Hematopoietic multipotent progenitor cell treated with erythropoietin and hydrocortisone succinate and interleukin-3 and kit ligand, for 17 days (in vitro differentiated cells): Measurements from ENCODE around the gene LIN7B.

Source experiments
- DNase-seq: peaks from one replicate; pipeline ENCODE4 v3.0.0-alpha.2; 2015; ENCODE audit warnings: low spot score

The LIN7B gene

DNA sequence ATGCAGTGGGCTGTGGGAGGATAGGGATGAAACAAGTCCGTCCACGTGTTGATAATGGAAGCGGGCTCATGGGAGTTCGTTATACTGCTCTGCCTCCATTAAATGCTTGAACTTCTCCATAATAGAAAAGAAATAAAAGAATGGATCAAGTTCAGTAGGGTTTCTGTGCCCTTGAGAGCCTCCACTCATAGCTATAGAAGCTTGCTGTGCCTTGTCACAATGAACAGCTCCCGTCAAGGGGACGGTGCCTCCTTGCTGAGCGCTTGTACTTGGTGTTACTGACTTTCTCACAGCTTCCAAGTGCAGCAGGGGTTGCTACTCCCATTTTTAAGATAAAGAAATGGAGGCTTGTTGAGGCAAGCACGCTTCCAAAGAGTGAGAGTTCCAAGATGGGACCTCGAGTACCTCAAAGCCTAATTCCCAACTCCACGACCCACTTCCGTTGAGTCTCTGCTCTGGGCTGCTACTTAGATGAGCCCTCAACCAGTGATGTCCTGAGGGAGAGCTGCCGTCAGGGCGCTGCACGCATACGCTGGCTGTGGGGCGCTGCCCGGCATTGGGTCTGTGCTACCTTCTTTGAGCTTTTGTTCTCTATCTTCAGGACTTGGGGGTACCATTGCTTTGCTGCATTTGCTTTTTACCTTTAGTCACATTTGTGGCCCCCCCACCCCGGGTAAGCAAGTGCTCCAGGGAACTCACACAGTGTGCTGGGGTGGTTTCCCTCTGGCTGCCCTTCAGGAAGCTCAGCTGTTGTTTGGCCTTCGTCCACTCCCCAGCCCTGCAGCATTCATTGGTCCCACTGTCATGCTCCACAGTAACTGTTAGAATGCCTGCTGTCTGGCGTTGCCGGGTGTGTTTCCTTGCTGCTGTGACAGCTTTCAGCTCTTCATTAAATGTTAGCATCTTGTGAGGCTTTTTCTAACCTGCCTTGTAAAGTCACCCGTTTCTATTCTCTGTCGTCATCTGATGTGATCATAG is 19.4 kb upstream of the LIN7B start:
- DNase-seq: no peak

DNA sequence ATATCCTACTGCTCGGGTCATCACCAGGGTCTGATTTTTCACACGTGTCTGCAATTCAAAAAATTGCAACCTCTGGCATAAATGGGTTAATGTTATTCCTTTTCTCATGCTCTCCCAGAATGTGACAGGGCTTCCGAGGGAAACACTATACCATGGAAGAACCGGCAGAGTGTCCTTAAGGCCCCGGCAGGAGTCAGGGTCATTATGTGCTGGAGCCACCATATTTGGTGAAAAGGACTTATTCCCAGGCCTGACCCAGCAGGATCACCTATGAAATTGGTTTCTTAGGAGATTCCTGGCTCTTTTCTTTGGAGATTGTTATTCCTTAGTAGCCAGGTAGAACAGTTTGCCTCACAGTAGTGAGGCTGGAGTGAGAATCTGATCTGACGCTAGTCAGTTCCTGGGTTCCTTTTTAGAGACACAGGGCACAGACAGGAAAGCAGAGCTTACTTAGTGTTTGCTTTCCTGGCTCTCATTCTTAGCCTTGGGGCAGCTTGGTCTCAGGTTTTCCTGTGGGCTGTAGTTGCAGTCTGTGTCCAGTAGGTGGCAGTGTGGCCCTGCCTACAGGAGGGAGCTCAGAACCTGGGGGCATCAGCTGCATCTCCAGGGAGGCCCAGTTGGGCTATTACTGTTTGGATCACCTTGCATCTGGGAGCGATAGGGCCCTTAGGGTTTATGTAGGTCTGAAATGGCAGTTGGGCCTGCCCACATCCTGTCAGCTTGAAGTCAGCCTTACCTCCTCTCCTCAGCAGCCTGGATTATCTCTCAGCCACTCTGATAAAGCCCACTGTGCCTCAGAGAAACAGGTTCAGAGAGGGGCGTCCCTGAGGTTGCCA is 16.5 kb upstream of the LIN7B start:
- DNase-seq: peak; percentile 87

DNA sequence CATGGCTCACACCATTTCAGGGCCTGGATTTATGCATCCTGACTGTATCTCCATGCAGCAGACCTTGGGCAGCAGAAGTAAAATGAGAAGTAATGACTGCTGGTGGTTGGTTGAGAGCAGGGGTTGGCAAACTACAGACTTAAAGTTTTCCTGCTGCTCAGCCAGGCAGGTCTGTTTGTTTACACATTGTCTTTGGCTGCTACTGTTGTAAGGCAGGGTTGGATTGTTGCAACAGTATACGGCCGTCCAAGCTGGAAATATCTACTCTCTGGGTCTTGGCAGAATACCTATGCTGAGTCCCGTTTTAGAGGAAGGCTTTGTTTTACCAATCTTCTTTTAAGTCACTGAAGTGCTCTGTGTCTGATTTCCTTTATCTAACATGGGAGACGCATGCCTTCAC is 15.4 kb upstream of the LIN7B start:
- no peak for DNase-seq

DNA sequence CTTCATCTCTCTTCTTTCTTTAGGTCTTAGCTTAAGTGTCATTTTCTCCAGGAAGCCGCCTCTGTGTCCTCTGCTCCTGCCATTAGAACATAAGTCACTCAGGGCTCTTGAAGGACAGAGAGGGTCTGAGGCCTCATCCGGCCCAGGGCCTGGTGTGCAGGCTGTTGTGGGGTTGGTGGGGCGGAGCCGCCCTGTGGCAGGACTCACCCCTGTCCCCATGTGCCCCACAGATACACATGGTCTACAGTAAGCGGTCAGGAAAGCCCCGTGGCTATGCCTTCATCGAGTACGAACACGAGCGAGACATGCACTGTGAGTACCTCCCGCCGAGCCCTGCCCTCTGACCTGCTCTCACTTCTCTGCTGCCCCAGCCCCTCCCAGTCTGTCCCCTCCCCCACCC is 13.0 kb upstream of the LIN7B start:
- DNase-seq: no peak

DNA sequence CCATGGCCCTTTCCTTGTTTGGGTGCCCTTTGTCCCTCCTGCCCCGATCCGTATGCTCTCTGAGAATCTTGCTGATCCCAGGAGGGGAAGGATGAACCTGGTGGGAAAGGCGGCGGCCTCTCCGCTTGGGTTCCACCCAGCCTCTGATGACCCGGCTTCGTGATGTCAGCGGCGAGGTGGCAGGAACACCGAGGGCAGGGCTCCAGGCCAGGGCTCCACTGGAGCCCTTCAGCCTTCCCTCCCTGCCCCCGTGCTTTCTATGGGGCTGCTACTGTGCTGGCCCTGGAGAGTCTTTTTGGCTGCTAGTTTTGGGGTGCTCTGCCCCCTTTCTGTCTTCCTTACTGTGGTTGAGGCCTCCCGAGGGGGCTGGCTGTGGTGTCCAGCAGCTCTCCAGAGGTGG is 11.9 kb upstream of the LIN7B start:
- DNase-seq: no peak

DNA sequence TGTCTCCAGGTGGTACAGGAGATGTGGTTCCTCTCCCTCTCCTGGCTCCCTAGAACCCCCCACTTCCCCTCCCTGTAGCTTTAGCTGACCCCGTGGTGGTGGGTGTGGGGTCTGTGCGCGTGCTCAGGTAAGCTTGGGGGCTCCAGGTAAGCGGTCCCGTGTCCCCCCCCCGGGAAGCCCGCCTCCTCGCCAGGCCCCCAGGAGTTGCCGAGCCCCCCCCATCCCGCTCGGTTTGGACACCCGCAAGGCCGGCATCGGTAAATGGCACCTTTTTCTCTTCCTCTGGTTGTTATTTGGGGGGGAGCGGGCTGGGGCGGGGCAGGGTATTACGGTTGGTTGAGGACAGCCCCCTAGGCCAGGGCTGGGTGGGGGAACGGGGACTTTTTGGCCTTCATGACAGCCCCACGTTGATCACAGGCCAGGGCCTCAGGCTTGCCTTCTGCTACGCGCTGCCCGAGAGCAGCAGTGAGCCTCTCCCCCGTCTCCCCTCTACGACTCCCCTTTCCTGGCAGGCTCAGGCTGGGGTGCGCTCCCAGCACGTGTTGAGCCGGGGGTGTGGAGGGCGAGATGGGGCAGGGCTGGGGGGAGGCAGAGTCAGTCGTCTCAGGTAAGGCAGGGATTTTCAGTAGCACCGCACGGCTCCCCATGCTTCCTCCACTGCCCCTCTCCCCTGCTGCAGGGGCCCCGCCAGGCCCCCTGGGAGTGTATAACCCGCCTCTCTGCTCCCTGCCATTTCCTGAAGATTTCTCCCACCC is 10.7 kb upstream of the LIN7B start:
- DNase-seq: no peak

DNA sequence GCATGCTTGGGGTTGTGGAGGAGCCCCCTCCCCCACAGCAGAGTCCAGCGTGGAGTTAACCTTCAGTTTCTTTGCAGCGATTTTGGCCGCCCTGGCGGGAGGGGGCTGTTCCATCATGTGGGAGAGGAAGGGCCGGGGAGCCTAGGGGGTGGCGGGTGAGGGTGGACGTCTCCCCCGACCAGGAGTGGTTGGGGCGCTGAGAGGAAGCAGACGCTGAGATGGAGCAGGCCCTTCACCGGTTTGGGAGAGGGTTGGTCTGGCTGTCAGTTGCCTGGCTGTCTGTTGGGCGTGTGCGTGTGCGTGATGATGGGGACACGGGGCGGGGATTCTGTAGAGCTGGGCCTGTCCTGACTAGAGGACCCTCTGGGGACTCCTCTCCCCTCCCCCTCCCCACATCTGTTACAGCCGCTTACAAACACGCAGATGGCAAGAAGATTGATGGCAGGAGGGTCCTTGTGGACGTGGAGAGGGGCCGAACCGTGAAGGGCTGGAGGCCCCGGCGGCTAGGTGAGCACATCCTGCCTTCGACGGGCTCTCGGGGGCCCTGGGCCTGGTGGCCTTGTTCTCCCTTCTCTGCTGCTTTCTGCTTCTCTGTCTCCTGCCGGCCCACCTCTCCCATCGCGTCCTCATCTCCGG is 9.8 kb upstream of the LIN7B start:
- no peak for DNase-seq

DNA sequence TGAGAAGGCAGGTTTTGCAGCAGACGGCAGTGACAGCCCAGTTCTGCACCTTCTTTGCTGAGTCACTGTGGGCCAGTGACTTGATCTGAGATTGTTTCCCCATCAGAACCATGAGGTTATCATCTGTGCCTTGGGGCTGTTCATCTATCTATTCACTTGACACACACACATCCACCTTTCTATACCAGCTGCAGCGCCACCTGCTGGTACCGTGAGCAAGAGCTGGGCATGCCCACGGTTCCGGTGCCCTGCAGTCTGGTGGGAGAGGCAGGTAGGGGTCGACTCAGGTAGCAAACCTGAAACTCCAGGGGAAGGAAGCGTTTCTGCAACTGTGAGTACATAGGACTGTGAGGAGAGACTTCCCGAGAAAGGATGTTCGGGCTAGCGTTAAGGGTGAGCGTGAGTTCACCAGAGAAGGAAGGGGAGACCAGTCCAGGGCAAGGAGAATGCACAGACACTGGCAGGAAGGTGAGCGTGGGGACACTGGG is 7.5 kb upstream of the LIN7B start:
- peak; percentile 74 for DNase-seq

DNA sequence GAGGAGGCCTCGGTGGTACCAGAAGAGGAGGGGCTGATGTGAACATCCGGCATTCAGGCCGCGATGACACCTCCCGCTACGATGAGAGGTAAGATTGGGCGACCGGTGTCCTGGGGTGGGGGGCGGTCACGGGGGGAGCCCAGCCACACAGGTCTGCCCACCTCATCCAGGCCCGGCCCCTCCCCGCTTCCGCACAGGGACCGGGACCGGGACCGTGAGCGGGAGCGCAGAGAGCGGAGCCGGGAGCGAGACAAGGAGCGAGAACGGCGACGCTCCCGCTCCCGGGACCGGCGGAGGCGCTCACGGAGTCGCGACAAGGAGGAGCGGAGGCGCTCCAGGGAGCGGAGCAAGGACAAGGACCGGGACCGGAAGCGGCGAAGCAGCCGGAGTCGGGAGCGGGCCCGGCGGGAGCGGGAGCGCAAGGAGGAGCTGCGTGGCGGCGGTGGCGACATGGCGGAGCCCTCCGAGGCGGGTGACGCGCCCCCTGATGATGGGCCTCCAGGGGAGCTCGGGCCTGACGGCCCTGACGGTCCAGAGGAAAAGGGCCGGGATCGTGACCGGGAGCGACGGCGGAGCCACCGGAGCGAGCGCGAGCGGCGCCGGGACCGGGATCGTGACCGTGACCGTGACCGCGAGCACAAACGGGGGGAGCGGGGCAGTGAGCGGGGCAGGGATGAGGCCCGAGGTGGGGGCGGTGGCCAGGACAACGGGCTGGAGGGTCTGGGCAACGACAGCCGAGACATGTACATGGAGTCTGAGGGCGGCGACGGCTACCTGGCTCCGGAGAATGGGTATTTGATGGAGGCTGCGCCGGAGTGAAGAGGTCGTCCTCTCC is 6.3 kb upstream of the LIN7B start:
- no peak for DNase-seq

DNA sequence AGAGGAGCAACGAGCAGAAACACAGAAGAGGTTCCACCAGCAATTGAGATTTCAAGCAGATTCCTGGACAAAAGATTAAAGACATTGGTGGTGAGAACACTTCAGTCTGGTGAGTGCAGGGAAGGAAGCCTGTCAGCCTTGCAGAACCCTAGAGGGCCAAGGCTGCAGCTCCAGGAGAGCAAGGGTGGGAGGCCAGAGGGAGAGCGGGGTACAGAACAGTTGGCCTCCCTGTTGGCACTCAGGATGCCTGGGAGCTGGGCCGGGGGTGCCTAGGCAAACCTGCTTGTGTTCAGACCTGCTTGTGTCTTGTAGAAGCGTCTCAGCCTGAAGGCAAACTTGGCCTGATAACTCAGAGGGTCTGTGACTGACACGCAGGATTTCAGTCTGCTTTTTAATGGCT is 5.1 kb upstream of the LIN7B start:
- no peak for DNase-seq

DNA sequence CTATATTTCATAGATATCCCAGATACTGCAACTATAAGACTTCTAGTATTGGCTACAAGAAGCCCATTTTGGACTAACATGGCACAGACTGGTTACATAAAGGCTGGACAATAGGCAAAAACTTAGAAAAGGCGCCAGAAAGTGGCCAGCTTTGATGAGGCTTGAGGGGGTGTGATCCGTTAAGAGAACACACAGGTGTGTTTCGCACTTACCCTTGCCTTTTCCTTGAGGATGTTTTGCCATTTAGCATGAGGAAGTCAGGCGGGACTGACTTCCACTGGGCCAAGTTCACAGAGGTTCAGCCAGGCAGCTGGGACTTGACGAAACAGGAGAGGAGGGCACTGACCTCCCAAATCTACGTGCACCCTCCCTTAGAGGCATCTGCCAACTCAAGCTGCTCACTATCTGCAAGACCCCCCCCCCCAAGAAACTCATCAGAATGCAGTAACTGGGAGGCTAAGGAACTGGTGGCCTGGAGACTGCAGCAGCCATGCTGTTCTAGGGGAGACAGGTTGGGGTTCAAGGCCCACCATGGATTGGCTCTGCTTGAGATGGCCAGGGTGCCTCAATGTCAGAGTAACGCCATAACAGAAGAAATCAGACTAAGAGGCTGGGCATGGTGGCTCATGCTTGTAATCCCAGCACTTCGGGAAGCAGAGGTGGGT is 4.5 kb upstream of the LIN7B start:
- DNase-seq: no peak

DNA sequence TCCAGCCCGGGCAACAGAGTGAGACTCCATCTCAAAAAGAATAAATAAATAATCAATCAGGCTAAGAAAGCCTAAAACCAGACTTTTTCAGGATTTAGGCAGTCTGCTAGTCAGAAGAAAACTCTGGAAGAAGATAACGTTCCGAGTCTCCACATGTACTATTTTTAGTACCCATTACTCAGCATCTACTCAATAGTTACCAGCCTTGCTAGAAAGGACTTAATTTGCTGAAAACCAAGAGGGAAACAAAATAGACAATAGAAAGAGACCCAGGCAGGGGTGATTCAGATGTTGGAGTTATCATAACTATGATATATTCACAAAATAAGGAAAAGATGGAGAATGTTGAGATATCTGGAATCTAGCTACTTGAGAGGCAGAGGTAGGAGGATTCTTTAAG is 3.6 kb upstream of the LIN7B start:
- no peak for DNase-seq

DNA sequence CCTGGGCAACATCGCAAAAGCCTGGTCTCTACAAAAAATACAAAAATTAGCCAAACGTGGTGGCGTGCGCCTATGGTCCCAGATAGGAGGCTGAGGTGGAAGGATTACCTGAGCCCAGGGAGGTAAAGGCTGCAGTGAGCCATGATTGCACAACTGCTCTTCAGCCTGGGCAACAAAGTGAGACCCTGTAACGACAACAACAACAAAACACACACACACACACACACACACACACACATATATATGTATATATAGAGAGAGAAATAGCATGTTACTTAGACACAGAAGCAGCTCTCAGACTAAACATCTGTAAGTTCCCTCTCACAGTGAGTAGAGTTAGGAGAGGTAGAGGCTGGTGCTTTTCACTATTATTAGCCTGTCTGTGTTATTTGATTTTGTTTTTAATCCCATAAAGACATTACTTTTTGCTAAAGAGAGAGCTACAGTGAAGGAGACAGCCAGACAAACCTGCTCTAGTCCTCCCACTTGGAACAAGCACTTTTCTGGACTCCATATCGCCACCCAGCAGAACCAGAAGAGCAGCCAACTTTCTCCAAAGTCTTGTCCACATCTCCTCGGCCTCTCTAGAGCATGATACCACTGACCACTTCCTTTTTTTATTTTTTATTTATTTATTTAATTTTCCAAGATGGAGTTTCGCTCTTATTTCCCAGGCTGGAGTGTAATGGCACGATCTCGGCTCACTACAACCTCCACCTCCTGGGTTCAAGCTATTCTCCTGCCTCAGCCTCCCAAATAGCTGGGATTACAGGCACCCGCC is 2.8 kb upstream of the LIN7B start:
- DNase-seq: no peak

DNA sequence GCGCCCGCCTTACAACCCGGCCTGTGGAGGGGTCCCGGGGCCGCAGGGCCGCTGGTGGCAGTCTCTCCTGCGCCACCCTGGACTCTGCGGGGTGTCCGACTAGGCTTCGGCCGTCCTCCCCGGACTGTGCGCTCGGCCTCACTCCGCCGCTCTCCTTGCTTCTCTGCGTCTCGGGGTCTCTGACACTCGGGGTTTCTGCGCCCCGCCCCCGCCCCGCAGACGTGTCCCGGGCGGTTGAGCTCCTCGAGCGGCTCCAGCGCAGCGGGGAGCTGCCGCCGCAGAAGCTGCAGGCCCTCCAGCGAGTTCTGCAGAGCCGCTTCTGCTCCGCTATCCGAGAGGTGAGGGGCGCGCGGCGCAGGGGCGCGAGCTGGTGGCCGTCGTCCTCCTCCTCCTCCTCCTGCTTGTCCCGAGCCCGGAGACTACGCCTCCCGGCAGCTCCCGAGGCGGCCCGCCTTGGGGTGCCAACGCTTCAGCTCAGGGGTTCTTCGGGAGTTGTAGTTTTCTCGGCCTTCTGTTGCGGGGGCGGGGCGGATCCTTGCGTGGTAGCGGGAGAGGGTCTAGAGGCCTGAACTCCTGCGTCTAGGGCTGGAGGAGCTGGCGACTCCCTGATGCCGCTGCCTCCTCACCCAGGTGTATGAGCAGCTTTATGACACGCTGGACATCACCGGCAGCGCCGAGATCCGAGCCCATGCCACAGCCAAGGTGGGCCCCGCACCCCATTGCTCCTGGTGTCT is 627 bp downstream of the LIN7B start:
- no peak for DNase-seq

DNA sequence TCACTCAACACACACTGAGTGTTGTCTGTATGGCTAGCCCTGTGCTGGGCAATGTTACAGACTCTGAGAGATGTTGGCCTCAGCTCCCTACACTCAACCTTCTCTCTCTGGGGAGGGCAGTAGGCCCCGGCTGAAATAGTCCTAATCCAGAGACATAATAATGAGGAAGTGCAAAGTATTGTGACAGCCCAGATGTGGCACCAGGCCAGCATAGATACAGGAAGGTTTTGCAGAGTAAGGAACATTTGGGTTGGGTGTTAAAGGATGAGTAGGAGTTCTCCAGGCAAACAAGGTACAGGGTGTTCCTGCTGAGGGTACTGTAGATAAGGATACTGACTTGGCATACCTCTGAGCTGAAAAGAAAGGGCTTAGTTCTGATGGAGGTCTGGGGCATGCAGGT is 2.4 kb downstream of the LIN7B start:
- DNase-seq: no peak

DNA sequence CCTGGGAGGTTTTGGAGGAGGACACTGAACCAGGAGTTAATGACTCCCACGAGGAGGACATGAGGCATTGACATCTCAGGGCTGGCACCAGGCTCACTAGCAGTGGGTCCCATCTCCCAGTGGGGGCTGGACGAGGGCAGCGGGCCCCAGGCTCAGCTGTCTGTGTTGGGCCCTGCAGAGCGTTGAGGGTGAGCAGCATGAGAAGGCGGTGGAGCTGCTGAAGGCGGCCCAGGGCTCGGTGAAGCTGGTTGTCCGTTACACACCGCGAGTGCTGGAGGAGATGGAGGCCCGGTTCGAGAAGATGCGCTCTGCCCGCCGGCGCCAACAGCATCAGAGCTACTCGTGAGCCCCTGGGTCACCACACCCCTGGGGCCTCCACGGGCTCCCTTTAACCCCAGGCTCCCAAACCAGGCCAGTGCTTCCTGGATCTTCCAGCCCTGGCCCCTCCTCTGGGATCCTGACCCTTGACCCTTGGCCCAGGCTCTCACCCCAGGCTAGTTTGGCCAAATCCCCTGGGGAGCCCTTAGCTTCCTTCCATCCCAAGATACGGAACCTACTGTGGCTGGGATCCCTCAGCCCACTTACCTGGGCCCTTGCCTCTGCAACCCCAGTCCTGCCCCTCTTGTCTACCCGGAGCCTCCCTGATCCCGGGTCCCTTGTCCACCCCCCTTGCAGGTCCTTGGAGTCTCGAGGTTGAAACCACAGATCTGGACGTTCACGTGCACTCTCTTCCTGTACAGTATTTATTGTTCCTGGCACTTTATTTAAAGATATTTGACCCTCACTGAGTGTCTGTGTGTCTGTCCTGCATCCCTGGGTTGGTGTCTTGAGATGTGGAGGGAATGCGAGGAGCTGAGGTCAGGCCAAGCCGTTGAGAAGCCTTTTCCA is 3.8 kb downstream of the LIN7B start:
- DNase-seq: no peak

DNA sequence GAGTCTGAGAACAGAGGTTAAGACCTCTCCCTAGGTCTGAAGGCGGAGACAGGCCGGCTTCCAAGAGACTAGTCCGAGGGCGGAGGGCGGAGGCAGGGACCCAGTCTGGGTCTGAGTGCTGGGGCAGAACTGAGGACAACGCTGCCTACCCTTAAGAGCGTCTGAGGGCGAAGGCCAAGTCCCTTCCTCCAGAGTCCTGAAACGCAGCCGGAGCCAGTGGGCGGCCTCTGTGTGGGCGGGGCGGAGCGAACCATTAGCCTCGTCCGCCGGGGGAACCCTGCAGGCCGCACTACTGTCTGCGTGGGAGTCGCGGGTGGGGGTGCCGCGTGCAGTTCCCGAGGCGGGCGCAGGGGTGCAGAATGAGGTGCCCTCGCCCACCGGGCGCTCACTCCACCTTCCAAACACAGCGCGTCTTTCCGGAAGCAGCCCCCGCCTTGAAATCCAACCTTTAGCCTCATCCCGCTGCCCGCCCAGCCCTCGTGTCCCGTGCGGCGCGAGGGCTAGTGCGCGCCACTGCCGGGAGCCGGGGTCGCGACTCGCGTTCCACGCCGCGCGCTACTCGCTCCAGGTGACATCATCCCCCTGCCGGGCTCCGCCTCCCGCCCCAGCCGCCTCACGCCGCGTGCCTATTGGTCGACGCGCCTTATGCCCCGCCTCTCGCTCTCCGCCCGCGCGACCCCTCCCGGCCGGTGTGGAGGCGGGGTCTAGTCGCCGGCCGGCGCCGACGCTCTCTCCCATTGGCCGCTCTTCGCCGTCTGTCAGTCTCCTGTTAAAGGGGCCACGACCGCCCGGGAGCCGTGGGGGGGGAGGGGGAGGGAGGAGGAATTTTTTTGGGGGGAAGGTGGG is 4.6 kb downstream of the LIN7B start, which contains the start of gene C19orf73:
C19orf73 (minus strand) TSS at position 579 of the 846 bp plus-strand sequence; CDS start at position 458, 121 bp downstream.
- DNase-seq: peak; percentile 94
